GM19035 (cell line): ENCODE measurements around the gene ZSCAN5A.
"Not testable (repeated sequence)": the region's sequence is repeated elsewhere in the genome, so short reads cannot be mapped to it uniquely, and the experiment has no call there.

Source experiments
- ATAC-seq: cut with Tn5 transposase; IDR thresholded peaks from one replicate; pipeline ENCODE4 v1.9.1; 2021; ENCODE audit not compliant: unreplicated experiment

Gene ZSCAN5A, protein sequence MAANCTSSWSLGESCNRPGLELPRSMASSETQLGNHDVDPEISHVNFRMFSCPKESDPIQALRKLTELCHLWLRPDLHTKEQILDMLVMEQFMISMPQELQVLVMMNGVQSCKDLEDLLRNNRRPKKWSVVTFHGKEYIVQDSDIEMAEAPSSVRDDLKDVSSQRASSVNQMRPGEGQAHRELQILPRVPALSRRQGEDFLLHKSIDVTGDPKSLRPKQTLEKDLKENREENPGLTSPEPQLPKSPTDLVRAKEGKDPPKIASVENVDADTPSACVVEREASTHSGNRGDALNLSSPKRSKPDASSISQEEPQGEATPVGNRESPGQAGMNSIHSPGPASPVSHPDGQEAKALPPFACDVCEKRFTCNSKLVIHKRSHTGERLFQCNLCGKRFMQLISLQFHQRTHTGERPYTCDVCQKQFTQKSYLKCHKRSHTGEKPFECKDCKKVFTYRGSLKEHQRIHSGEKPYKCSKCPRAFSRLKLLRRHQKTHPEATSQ

DNA sequence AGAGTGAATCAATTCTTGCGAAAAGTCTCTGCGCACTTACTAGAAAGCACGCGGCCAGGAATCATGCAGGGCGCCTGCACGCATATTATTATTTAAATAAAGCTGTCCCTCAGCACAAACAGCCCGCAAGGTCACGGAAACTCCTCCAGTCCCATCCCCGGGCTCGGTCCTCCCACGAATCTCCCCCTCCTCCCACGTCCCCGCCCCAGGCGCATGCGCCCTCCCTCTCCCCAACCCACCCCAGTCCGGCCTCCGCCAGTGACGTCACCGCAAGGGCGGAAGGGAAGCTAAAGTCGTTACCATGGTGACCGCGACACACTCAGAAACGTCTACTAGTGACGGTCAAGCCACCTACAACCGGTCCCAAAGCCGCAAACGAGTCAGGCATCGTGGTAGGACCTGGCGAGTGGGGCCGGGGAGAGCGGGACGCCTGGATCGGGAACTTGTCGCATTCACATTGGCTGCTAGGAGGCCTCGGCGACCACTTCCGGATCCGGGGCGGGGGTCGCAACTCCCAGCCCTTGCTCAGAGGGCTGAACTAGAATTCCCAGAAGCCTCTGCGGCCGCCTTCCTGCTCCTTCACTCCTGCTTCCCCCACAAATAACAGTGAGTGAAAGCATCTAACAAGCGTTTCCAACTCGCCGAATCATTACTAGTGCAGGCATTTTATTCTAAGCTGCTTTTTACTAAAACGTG, at the start of gene ZSCAN5A:
TSS of gene ZSCAN5A (minus strand) at position 459 of the 696 bp plus-strand sequence. CDS start 89,793 bp downstream, outside the sequence.
- ATAC-seq = peak; percentile 78

DNA sequence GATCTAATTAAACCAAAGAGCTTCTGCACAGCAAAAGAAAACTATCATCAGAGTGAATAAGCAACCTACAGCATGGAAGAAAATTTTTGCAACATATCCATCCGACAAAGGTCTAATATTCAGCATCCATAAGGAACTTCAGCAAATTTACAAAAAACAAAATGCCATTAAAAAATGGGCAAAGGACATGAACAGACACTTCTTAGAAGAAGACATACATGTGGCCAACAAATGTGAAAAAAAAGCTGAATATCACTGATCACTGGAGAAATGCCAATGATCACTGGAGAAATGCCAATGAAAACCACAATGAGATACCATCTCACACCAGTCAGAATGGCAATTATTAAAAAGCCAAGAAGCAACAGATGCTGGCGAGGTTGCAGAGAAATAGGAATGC, 46.2 kb upstream of the ZSCAN5A start:
- no peak for ATAC-seq

DNA sequence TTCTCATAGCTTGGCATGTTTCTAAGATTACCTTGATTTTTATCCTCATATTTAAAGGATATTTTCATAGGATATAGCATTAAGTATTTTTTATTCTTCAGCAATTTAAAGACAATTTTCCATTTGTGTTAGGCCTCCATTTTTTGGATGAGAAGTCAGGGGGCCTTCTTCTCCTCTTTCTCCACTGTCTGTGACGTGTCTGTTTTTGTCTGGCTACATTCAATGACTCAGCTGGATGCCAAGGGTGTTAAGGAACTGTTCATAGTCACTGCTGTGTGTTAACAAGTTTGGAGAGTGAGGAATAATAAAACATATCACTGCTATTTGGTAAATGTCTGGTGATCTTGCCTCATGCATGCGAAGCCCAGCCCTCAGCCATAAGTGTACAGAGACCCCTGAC, 42.3 kb upstream of the ZSCAN5A start:
- no peak for ATAC-seq

DNA sequence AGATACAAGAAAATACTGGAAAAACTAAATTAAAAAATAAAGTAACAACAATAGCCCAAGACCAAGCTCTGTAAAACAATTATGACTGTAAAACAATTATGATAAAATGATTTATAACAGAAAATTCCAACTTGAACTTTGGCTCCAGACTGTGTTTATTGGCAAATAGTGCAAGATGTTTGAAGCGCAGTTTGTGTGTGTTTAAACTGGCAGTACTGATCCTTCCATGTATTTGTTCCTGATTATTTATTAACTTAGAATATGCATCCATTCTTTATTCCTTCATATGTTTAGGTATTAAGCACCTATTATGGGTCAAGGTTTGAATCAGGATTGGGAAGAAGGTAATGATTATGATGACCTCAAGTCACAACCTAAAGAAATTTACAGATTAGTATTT, 40.9 kb upstream of the ZSCAN5A start:
- ATAC-seq = no peak

DNA sequence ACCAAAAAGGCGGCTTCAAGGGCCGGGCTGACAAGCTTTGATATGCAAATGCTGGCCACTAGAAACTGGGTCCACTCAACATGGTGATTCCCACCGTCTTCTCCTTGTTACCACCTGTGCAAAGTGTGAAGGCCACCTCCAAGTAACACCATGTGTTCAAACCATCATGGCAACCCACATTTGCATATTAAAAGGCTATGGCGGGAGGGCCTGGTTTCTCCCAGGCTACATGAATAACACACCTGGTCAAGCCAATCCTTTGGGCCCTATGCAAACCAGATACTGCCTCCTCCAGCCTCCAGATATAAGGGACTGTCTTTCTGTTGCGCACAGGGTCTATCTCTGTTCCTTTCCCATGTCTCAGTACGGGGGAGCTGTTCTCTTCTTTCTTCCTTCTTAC, 36.6 kb upstream of the ZSCAN5A start:
- no peak for ATAC-seq

DNA sequence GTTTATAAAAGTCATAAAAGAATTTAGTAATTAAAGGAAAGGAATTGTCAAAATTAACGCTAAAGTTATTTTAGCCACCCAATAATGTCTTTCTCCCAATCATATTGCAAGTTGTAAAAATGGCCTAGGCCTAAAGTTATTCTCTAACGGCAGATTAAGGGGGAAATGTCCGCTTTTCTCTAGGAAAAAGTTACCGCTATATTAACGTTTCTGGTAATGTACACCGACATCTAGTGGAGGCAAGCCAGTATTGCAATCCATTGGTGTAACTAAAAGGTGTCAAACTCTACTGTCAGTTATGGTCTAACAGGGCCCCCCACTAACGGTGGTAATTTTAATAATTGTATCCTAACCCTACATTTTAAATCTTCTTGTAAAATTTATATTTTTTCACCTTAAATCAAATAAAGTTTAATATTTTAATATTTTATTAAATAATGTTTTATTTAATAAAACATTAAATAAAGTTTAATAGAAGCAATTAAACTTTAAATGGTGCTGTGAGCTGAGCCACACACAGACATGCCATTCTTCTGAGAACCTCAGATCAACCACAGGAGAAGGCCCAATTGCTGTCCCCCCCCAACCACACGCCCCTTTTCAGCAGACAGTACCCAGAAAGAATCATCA, 35.9 kb upstream of the ZSCAN5A start:
- no peak for ATAC-seq

DNA sequence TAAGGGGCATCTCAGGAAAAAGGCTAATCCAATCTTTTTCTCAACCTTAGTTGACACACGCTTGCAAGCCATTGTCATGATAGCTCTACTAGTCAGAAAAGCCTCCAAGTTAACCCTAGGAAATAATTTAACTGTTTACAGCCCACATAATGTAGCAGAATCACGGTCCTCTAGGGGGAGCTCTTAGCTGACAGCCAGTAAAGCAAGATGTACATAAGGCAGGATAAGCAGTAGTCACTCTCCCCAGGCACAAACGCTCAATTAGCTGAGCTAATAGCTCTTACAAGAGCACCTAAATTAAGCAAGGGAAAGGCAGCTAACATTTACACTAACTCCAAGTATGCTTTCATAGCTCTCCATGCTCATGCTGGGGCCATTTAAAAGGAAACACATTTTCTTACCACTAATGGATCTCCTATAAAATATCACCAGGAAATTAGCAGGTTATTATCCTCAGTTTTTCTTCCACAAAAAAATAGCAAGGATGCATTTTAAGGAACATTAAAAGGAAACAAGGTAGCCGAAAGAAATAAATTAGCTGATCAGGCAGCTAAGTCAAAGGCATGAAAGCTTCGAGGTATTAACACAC, 33.7 kb upstream of the ZSCAN5A start:
- no peak for ATAC-seq

DNA sequence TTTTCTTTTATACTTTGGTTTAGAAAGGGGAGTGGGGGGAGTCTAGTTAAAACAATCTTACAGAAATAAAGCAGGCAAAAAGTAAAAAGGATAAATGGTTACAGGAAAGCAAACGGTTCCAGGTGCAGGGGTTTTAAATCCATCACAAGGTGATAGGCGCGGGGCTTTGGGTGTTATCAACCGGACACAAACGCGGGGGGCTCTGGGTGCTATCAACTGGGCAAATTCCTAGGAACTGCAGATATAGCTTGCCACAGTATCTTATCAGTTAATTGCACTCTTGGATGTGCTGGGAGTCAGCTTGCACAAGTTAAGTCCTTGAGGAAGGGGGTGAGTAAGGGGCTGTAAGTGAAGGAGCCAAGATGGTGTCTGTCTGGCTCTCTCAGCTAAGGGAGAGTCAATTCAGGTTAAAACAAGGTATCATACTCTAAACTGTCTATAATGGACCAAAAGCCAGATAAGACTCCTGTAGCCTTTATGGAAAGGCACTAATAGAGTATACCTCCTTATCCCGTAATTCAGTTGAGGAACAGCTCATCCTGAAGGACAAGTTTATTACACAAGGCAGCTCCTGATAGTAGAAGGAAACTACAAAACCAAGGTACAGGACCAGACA, 32.6 kb upstream of the ZSCAN5A start:
- no peak for ATAC-seq

DNA sequence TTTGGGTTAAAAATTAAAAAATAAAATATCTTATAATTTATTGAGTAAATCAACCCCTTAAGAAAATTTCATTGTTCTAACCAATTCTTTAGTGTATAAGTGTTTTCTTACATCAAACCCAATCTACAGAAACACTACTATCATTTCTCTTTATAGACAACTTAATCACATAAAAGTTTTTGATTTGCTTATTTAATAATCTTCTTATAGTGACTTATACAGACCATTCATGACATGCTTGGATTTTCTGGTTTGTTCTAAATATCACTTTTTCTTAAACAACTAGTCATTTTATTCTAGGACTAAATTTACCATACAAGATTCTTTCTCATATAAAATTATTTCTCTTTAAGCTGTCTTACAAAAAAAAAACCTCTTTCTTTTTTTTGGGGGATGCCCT, 27.3 kb upstream of the ZSCAN5A start:
- no peak for ATAC-seq

DNA sequence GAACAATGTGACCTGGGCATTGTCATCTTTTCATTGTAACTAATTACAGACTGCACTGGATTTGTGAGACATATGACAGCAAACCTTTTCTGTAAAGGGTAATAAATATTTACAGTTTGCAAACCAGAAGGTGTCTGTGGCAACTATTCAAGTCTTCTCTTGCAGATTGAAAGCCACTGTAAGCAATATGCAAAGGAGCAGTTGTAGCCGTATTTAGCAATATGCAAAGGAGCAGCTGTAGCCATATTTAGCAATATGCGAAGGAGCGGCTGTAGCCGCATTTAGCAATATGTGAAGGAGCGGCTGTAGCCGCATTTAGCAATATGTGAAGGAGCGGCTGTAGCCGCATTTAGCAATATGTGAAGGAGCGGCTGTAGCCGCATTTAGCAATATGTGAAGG, 24.4 kb upstream of the ZSCAN5A start:
- not testable (repeated sequence) for ATAC-seq

DNA sequence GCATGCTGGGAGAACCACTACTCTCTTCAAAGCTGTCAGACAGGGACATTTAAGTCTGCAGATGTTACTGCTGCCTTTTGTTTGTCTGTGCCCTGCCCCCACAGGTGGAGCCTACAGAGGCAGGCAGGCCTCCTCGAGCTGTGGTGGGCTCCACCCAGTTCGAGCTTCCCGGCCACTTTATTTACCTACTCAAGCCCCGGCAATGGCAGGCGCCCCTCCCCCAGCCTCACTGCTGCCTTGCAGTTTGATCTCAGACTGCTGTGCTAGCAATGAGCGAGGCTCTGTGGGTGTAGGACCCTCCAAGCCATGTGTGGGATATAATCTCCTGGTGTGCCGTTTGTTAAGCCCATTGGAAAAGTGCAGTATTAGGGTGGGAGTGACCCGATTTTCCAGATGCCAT, 22.4 kb upstream of the ZSCAN5A start:
- ATAC-seq = not testable (repeated sequence)

DNA sequence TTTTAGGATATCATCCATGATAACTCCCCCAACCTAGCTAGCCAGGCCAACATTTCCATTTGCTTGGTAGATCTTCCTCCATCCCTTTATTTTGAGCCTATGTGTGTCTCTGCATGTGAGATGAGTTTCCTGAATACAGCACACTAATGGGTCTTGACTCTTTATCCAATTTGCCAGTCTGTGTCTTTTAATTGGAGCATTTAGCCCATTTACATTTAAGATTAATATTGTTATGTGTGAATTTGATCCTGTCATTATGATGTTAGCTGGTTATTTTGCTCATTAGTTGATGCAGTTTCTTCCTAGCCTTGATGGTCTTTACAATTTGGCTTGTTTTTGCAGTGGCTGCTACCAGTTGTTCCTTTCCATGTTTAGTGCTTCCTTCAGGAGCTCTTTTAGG, 20.7 kb upstream of the ZSCAN5A start:
- not testable (repeated sequence) for ATAC-seq

DNA sequence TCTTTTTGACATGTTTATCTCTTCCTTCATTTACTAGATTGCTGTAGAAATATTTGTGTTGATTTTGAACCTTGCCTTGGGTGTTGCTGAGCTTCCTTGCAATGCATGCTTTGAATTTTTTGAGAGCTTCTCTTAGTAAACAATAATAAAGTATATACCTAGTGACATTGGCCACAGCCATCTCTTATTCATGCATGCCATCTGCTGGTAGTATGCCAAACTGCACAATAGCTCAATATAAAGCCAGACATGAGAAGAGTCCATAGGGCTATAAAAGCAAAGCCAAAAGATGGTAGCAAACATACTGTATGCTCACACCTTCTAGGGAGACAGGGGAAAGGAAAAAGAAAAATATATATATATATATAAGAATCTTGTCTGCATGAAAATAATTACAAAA, 18.9 kb upstream of the ZSCAN5A start:
- no peak for ATAC-seq

DNA sequence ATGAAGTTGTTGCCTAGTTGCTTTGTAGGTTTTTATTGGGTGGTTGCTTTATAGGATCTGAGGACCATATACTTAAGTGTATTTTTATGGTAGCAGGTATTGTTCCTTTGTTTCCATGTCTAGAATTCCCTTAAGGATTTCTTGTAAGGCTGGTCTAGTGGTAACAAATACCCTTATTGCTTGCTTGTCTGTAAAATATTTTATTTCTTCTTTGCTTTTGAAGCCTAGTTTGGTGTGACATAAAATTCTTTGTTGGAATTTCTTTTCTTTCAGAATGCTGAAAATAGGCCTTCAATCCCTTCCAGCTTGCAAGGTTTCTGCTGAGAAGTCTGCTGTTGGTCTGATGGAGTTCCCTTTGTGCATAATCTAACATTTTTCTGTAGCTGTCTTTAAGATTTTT, 18.1 kb upstream of the ZSCAN5A start:
- ATAC-seq = no peak

DNA sequence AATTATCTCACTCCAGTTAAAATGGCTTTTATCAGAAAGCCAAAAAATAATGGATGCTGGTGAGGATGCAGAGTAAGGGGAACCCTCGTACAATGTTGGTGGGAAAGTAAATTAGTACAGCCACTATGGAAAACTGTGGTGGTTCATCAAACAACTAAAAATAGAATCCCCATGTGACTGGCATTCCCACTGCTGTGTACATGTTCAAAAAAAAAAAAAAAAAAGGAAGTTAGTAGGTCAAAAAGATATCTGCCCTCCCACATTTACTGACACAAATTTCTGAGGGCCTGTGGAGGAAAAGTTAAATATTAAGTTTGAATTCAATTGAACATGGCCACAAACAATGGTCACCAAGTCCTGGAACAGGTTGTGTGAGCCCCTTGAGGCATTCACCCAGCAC, 9.8 kb upstream of the ZSCAN5A start:
- no peak for ATAC-seq

DNA sequence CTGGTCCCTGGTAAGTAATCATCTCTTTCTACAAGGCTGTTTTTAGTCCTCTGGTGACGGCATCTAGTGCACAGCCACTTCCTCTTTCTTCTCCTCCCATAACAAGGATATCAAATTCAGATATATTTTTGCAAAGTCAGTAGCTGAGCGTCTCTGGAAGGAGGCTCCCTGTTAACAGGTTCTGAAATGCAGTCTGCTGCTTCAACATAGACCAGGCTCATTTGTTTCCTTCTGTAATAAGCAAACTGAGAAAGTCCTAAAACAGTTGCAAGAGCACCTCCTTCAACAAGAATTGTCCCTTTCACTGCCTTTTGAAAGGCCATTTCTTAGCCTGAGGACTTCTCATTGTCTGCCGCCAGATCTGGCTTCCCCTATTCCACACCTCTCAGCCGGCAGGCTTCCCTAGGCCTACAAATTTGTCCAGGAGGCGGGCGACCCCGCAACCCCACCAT, 7.4 kb upstream of the ZSCAN5A start:
- no peak for ATAC-seq

DNA sequence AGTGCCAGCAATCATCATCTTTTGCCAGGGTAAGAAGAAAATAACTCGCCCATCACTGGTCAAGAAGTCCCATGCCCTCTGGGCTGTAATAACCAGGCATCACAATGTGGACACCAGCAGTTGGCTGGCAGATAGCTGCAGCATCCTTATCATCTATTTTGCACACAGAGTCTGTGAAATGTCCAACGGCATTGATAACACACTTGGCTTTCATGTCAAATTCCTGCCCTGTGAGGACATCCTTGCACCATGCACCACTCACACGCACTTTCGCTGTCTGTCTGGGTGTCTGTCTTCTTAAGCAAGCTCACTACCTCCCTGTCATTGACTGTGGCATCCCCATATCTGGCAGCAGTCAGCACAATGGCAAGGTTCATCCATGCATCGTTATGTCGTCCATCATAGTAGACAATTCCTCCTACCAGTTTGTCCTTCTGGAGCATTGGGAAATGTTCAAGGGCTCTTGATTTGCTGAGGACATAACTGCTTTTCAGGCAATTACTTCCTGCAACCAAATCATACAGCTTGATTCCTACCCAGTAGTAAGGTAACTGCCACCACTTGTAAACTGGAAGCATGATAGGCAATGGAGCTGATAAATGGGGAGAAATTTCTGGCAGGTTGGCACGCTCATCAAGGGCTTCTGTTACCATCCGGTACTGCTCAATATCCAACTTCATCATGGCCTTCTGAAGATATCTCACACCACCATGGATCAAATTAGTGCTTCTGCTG, 6.8 kb upstream of the ZSCAN5A start:
- no peak for ATAC-seq

DNA sequence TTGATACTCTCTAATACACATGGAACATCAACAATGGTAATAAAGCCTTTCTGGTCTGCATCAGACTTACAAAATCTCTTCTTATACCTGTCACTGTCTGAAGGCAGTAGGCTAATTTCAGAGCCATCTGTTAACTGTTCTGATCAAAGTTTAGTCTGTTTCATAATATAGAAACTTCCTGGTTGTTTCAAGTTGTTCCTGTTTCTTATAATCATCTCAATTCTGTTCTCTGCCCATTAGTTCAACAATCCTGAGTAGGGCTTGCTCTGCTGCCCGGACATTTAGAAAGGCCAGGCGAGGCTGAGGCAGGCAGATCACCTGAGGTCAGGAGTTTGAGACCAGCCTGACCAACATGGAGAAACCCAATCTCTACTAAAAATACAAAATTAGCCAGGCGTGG, 5.4 kb upstream of the ZSCAN5A start:
- no peak for ATAC-seq

DNA sequence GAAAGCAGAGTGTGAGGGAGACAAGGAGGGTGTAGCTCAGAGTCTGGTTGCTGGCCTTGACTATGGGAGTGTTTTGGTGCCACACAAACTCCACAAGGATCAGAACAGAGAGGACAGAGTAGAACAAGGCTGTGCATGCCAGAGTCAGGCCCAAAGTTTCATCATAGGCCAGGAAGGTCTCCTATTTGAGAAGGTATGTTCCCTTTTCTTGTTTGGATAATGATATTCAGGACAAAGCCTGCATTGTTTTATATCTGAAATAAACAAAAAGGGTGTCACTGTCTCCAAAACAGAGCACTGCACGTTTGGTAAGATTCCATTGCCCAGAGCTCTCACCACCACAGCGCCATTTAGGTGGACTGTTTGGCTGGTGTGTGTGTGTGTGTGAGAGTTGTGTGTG, 3.1 kb upstream of the ZSCAN5A start:
- no peak for ATAC-seq

DNA sequence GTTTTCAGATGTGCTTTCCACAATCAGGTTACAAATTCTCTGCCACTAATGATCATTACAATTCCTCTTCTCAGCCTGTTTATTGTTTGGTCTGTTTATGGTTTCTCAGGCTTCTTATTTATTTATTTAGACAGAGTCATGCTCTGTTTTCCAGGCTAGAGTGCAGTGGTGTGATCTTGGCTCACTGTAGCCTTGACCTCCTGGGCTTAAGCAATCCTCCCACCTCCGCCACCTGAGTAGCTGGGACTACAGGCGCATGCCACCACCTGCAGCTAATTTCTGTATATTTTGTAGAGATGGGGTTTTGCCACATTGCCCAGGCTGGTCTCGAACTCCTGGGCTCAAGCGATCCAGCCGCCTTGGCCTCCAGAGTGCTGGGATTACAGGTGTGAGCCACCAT, 2.1 kb upstream of the ZSCAN5A start:
- ATAC-seq = no peak
